Measurements from ENCODE around the gene RSPH10B2.
"Not testable (repeated sequence)": the region's sequence is repeated elsewhere in the genome, so short reads cannot be mapped to it uniquely, and the experiment has no call there.

RSPH10B2 gene

GRCh38 chr7:6789353-6789752 lies 35.5 kb downstream of the RSPH10B2 start:
- not testable (repeated sequence) for DNase-seq (ENCODE audit: low spot score)

DNA sequence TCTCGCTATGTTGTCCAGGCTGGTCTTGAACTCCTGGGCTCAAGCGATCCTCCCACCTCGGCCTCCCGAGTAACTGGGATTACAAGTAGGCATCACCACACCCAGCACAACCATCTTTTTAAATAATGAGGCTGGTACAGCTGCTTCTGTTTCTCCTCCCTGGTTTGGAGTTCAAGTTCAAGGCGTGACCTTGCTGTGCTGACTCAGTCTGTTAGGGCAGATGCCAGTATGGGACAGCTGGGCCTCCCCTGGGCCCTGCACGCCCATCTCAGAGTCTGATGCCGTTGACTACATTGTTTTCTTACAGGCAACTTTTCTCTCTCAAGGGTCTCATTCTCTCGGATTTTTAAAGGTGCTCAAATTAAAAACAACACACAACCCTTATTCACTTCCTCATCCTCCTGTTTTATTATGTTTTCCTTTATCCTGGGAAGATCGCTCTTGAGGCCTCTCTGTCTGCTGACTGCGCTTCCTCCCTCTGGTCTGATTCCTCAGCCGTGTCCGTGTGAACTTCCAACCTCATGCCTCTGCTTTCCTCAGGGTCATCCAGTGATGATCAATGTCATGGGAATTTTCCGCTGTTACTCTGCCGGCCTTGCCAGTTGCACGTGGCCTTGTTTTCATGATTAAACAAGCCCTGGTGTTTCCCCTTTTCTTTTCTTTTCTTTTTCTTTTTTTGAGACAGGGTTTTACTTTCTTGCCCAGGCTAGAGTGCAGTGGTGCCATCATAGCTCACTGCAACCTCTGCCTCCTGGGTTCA lies 38.4 kb downstream of the RSPH10B2 start:
- DNase-seq (ENCODE audit: low spot score), result not testable (repeated sequence)

- DNase-seq (ENCODE audit: low spot score), result not testable (repeated sequence)
These were observed 40.4 kb downstream of the RSPH10B2 start for GRCh38 chr7:6794276-6794675.

- DNase-seq (ENCODE audit: low spot score), result not testable (repeated sequence)
These were observed 43.3 kb downstream of the RSPH10B2 start for GRCh38 chr7:6797218-6797617.

- DNase-seq (ENCODE audit: low spot score), result not testable (repeated sequence)
These were observed 44.1 kb downstream of the RSPH10B2 start for GRCh38 chr7:6798047-6798446.

- DNase-seq (ENCODE audit: low spot score), result not testable (repeated sequence)
These were observed 46.0 kb downstream of the RSPH10B2 start for GRCh38 chr7:6799887-6800286.

GRCh38 chr7:6800331-6800730 lies 46.4 kb downstream of the RSPH10B2 start:
- DNase-seq (ENCODE audit: low spot score), result not testable (repeated sequence)

- DNase-seq (ENCODE audit: low spot score), result not testable (repeated sequence)
These were observed 53.6 kb downstream of the RSPH10B2 start for GRCh38 chr7:6807393-6807918.

- not testable (repeated sequence) for DNase-seq (ENCODE audit: low spot score)
These were observed 54.1 kb downstream of the RSPH10B2 start for GRCh38 chr7:6807959-6808358.

GRCh38 chr7:6813011-6813410 lies 59.1 kb downstream of the RSPH10B2 start:
- DNase-seq (ENCODE audit: low spot score), result not testable (repeated sequence)

DNA sequence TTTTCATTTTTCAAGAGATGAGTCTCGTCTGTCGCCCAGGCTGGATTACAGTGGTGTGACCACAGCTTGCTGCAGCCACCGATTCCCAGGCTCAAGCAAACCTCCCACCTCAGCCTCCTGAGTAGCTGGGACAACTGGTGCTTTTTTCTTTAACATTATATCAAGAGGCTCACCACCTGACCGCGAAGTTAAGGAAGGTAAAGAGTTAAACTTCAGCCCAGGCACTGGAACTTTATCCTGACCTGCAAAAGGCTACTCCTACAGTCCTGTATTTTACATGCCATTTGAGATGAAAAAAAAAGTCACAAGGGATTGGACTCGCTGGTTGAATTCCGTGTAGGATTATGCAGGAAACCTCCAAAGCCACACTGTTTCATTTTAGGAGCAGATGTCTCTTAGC lies 61.6 kb downstream of the RSPH10B2 start:
- DNase-seq (ENCODE audit: low spot score), result not testable (repeated sequence)

DNA sequence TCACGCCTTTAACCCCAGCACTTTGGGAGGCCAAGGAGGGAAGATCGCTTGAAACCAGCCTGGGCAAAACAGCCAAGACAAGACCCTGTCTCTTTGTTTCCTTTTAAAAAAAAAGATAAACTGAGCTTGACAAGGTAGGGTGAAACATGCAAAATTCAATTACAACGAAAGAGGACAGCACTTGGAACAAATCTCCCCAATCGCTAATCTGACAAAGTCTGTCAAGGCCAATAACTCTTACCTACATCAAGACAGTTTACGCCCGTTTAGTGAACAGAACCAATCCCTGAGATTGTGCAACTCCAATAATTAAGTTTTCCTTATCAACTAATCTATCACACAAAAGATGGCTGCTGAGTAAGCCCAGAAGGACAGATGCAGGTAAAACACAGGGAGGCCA lies 67.7 kb downstream of the RSPH10B2 start:
- not testable (repeated sequence) for DNase-seq (ENCODE audit: low spot score)

GRCh38 chr7:6825236-6826125 lies 71.6 kb downstream of the RSPH10B2 start:
- DNase-seq (ENCODE audit: low spot score), result not testable (repeated sequence)

- DNase-seq (ENCODE audit: low spot score), result not testable (repeated sequence)
These were observed 72.2 kb downstream of the RSPH10B2 start, which contains the start of gene CCZ1B for GRCh38 chr7:6826151-6826550. Gene CCZ1B, minus strand, starts transcription at chr7:6826275. Its CDS starts 78 bp downstream, at chr7:6826197.

DNA sequence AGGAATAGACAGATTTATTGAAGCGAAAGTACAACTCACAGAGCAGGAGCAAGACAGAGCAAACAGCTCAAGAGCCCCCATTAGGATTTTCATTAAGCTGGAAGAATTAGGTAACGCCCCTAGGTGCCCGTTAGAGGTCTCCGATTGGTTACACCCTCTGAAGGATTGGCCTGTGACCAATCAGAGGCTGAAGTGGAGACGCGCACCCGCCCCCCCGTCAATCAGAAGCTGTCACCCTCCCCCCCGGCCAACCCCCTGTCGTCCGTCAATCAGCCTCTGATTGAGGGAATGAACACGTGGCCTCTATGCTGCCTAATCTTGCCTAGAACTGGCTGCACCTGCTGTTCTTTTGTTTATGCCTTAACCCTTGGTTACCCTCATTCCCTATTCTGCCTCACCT lies 73.3 kb downstream of the RSPH10B2 start:
- DNase-seq (ENCODE audit: low spot score), result not testable (repeated sequence)

- DNase-seq (ENCODE audit: low spot score), result not testable (repeated sequence)
These were observed 75.7 kb downstream of the RSPH10B2 start for GRCh38 chr7:6829616-6830015.

GRCh38 chr7:6830026-6830425 lies 76.1 kb downstream of the RSPH10B2 start:
- DNase-seq (ENCODE audit: low spot score), result not testable (repeated sequence)

DNA sequence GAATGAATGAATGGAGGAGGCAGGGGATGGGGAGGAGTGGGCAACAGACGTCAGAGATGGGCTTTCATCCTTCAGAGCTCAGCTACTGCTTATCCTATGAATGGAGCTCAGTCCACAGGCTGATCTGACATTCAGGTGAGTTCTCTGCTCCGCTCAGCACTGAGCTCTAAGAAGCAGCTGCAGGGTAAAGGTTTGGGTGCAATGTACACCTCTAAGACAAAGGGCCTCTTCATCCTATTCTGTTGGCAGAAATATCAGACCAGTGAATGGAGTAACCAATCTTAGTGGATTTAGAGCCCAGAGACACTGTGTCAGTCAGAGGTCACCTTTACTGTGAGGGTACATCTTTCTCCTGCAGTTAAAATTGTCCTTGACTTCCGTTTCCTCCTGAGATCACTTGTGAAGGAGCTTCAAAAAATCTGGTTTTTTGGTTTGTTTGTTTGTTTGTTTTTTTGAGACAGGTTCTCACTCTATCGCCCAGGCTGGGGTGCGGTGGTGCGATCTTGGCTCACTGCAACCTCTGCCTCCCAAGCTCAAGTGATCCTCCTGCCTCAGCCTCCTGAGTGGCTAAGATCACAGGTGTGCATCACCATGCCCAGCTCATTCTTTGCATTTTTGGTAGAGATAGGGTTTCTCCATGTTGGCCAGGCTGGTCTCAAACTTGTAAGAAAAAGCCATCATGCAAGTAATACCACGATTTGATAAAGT lies 77.3 kb downstream of the RSPH10B2 start:
- no peak for DNase-seq (ENCODE audit: low spot score)

DNA sequence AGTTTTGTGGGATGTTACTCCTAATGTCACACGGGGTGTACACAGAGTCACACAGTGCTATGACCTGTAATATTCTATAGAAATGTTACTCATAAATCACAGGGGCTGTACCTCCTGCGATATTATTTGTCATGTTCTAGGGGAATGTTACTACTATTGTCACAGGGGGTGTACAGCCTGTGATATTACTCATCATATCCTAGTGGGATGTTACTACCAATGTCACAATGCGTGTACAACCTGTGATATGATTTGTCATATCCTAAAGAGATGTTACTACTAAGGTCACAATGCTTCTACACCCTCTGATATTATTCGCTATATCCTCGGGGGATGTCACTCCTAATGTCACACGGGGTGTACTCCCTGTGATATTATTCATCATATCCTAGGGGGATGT lies 79.7 kb downstream of the RSPH10B2 start:
- DNase-seq (ENCODE audit: low spot score), result no peak

DNA sequence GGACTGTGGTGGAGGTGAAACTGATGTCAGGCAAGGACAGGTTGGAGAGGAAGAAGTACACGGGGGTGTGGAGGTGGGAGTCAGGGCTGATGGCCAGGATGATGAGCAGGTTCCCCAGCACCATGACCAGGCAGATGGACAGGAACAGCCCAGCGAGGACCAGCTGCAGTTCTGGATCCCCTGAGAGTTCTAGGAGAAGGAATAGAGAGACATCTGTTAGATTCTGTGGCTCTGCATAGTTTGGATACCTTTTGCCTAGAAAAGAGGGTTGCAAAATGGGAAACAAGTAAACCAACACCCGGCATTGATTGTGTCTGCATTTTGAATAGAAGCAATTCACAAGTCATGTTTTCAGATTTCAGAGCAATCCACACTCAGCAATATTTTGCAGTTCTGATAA lies 81.6 kb downstream of the RSPH10B2 start:
- DNase-seq (ENCODE audit: low spot score), result not testable (repeated sequence)

DNA sequence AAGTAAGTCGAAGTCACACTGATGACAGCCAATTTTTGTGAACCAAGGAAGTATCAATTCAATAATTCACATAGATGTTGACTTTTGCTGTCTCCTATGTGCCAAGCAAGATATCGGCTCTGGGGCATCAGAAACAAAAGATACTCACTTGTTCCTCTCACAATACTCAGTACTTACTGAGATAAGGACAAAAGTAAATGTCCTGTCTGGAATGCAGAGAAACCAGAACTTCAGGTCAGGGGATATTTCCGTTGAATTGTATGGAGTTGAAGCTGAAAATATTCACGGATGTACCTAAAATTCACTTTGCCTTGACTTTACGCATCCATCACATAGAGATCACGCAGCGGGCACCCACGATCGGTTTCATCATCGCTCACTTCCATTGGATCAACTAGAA lies 83.2 kb downstream of the RSPH10B2 start:
- DNase-seq (ENCODE audit: low spot score), result not testable (repeated sequence)

Data from HuH-7.5 (cell line).